NCI-H1092 treated with DMSO at 0.1 percent for 48 hours (cell line): Measurements from ENCODE around the gene RHOJ.
A peak's percentile ranks its signal among the peaks of the same experiment; 100 is the strongest.
"Not testable (repeated sequence)": the region's sequence is repeated elsewhere in the genome, so short reads cannot be mapped to it uniquely, and the experiment has no call there.

ENCODE experiments used
- DNase-seq: peaks from one replicate; lab custom pipeline; 2025; lab: John Stamatoyannopoulos, UW

The RHOJ gene

GRCh38 chr14:63299351-63300110, 95.3 kb downstream of the RHOJ start:
- no peak for DNase-seq

GRCh38 chr14:63300854-63301253, 96.6 kb downstream of the RHOJ start:
- no peak for DNase-seq

GRCh38 chr14:63301891-63302534, 97.8 kb downstream of the RHOJ start:
- DNase-seq = no peak

- not testable (repeated sequence) for DNase-seq
Measured at GRCh38 chr14:63304429-63304828, 100.2 kb downstream of the RHOJ start.

- DNase-seq = peak; percentile 59
Measured at GRCh38 chr14:63308723-63309317, 104.6 kb downstream of the RHOJ start.

GRCh38 chr14:63318835-63319234, 114.6 kb downstream of the RHOJ start, which contains the start of gene GPHB5:
TSS of gene GPHB5 (minus strand) at chr14:63318935. CDS start at chr14:63317849, 1,086 bp downstream.
- DNase-seq = no peak

GRCh38 chr14:63322472-63322871, 118.2 kb downstream of the RHOJ start:
- DNase-seq = no peak

GRCh38 chr14:63322897-63323573, 118.8 kb downstream of the RHOJ start:
- DNase-seq = no peak

GRCh38 chr14:63326840-63327239, 122.6 kb downstream of the RHOJ start:
- DNase-seq = no peak

- no peak for DNase-seq
Measured at GRCh38 chr14:63328787-63329737, 124.8 kb downstream of the RHOJ start.

GRCh38 chr14:63342371-63342770, 138.1 kb downstream of the RHOJ start:
- DNase-seq = peak; percentile 60
